ENCODE measurements around the gene PTN. TPM values are rescaled to one million over a fixed set of nuclear protein-coding genes. Genes with fewer than 3 reads are reported as not detected.

PTN gene, protein sequence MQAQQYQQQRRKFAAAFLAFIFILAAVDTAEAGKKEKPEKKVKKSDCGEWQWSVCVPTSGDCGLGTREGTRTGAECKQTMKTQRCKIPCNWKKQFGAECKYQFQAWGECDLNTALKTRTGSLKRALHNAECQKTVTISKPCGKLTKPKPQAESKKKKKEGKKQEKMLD
- not detected for polyA plus RNA-seq

GRCh38 chr7:137343281-137343841 lies at the start of gene PTN:
Gene PTN, minus strand, starts transcription at chr7:137343733. Its CDS starts 88,760 bp downstream, at chr7:137254973.
- H3K9me3 Mint-ChIP-seq, result peaks cover 0 to 7% (median 2%) of the 10 kb centered on the region in 3 donors
- peaks cover 2% of the 10 kb centered on the region for H3K27me3 Mint-ChIP-seq
- no peaks in the 10 kb centered on the region for H3K36me3 Mint-ChIP-seq
- no peak within 1 kb of the TSS for H3K27ac Mint-ChIP-seq
- H3K4me1 Mint-ChIP-seq, result peaks cover 0 to 1% (median 0%) of the 10 kb centered on the region in 3 donors
- H3K4me3 Mint-ChIP-seq, result no peak within 1 kb of the TSS

GRCh38 chr7:137390076-137390475 lies 46.5 kb upstream of the PTN start:
- H3K27me3 Mint-ChIP-seq, result no peaks in the 10 kb centered on the region

DNA sequence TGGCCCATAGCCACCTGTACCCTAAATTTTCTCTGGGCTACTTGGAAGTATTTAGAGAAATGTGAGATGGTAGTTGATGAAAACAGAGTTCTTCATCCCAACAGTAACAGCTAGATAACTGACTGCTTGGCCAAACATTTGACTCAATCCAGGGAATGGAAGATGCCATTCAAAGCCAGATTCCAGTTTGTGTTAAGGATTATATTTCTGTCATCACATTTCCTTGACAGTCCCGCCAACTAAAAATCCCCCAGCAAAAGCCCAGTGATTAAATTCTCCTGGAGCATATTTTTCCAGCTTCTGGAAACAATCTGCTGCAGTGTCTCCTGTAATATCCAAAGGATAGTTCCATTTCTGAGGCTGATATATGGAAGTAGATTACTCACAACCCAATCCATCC lies 45.4 kb upstream of the PTN start:
- no peak overlapping the region for H3K4me3 Mint-ChIP-seq
- no peaks in the 10 kb centered on the region for H3K4me1 Mint-ChIP-seq
- H3K27me3 Mint-ChIP-seq, result no peaks in the 10 kb centered on the region
- H3K27ac Mint-ChIP-seq, result no peak overlapping the region
- H3K9me3 Mint-ChIP-seq, result peaks cover 0 to 5% (median 5%) of the 10 kb centered on the region in 3 donors
- no peaks in the 10 kb centered on the region for H3K36me3 Mint-ChIP-seq

More at GRCh38 chr7:137390076-137390475, 46.5 kb upstream of the PTN start:
- Mint-ChIP-seq H3K4me3 (no peak overlapping the region), H3K4me1 (no peaks in the 10 kb centered on the region), H3K27ac (no peak overlapping the region), H3K36me3 (no peaks in the 10 kb centered on the region), H3K9me3 (peaks cover 0 to 5% (median 3%) of the 10 kb centered on the region in 3 donors)

DNA sequence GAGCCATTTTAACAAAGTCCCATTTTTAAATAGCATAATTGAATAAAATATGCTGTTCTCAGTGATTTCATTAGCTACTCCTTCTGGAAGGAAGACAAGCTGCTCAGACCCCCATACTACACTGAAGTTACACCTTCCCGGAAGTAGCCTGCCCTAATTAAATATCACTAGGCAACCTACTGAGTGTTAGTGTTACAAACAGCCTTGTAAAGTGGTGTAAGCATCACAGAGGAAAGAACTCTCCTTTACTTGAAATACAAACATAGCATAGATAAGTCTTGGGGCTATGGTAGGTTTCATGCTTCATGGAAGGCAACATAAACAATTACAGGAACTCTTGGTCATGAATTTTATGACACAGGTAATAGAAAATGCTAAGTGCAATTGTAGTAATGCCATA lies 43.4 kb upstream of the PTN start:
- H3K4me1 Mint-ChIP-seq, result no peaks in the 10 kb centered on the region
- no peak overlapping the region for H3K4me3 Mint-ChIP-seq
- no peaks in the 10 kb centered on the region for H3K27me3 Mint-ChIP-seq
- H3K27ac Mint-ChIP-seq, result no peak overlapping the region
- H3K9me3 Mint-ChIP-seq, result peaks cover 0 to 9% (median 7%) of the 10 kb centered on the region in 3 donors
- H3K36me3 Mint-ChIP-seq, result no peaks in the 10 kb centered on the region

GRCh38 chr7:137381045-137381444 lies 37.5 kb upstream of the PTN start:
- peaks cover 0 to 12% (median 7%) of the 10 kb centered on the region in 3 donors for H3K9me3 Mint-ChIP-seq
- H3K27ac Mint-ChIP-seq, result no peak overlapping the region
- H3K4me3 Mint-ChIP-seq, result no peak overlapping the region
- H3K27me3 Mint-ChIP-seq, result no peaks in the 10 kb centered on the region
- H3K36me3 Mint-ChIP-seq, result no peaks in the 10 kb centered on the region
- H3K4me1 Mint-ChIP-seq, result no peaks in the 10 kb centered on the region

DNA sequence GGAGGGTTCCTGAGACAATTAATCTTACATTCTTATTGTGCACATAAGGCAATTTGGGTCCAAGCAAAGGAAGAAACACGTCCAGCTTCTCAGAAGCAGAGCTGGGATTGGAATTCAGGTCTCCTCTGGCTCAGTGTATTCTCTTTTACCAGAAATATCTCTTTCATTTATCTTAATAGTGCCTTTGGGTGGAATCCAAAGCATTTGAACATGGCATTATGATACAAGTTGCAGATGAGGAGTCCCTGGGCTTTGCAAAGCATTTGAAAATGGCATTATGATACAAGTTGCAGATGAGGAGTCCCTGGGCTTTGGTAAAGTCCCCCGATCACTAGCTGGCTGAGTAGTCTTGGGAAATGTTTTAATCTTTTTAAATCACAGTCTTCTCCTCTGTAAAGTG lies 30.0 kb upstream of the PTN start:
- no peak overlapping the region for H3K27ac Mint-ChIP-seq
- H3K4me1 Mint-ChIP-seq, result no peaks in the 10 kb centered on the region
- H3K4me3 Mint-ChIP-seq, result no peak overlapping the region
- no peaks in the 10 kb centered on the region for H3K36me3 Mint-ChIP-seq
- H3K9me3 Mint-ChIP-seq, result peaks cover 4 to 9% (median 4%) of the 10 kb centered on the region in 3 donors
- H3K27me3 Mint-ChIP-seq, result no peaks in the 10 kb centered on the region

- no peaks in the 10 kb centered on the region for H3K36me3 Mint-ChIP-seq
- no peaks in the 10 kb centered on the region for H3K27me3 Mint-ChIP-seq
- peaks cover 0 to 4% (median 3%) of the 10 kb centered on the region in 3 donors for H3K9me3 Mint-ChIP-seq
- H3K4me1 Mint-ChIP-seq, result no peaks in the 10 kb centered on the region
- no peak overlapping the region for H3K4me3 Mint-ChIP-seq
- H3K27ac Mint-ChIP-seq, result no peak overlapping the region
These were observed 28.1 kb upstream of the PTN start for GRCh38 chr7:137371616-137372015.

DNA sequence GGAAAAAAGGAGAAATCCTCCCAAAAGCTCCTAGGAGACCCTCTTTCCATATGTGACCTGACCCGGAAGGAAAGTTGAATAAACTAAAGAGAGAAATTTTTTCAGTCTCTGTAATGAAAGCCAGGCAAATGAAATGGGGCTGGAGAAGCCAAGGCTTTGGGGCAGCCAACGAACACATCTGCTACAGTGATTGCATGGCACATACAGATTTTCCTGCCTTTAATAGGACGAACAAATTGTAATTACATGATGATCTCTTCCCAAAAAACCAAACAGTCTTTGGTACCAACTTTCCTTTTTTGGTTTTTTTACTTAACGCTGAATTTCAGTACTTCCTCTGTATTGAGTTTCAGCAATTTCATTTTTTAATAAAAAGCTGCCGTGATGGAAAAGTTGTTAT lies 23.5 kb upstream of the PTN start:
- H3K4me1 Mint-ChIP-seq, result no peaks in the 10 kb centered on the region
- H3K9me3 Mint-ChIP-seq, result peaks cover 3 to 14% (median 7%) of the 10 kb centered on the region in 3 donors
- no peak overlapping the region for H3K4me3 Mint-ChIP-seq
- H3K36me3 Mint-ChIP-seq, result peaks cover 1% of the 10 kb centered on the region
- H3K27me3 Mint-ChIP-seq, result no peaks in the 10 kb centered on the region
- H3K27ac Mint-ChIP-seq, result no peak overlapping the region

GRCh38 chr7:137363683-137364082 lies 20.1 kb upstream of the PTN start:
- H3K27me3 Mint-ChIP-seq, result no peaks in the 10 kb centered on the region
- H3K9me3 Mint-ChIP-seq, result peaks cover 3 to 19% (median 10%) of the 10 kb centered on the region in 3 donors
- no peaks in the 10 kb centered on the region for H3K4me1 Mint-ChIP-seq
- no peak overlapping the region for H3K27ac Mint-ChIP-seq
- peaks cover 2% of the 10 kb centered on the region for H3K36me3 Mint-ChIP-seq
- H3K4me3 Mint-ChIP-seq, result peak overlapping the region in 1 of 4 donors; percentile 13

DNA sequence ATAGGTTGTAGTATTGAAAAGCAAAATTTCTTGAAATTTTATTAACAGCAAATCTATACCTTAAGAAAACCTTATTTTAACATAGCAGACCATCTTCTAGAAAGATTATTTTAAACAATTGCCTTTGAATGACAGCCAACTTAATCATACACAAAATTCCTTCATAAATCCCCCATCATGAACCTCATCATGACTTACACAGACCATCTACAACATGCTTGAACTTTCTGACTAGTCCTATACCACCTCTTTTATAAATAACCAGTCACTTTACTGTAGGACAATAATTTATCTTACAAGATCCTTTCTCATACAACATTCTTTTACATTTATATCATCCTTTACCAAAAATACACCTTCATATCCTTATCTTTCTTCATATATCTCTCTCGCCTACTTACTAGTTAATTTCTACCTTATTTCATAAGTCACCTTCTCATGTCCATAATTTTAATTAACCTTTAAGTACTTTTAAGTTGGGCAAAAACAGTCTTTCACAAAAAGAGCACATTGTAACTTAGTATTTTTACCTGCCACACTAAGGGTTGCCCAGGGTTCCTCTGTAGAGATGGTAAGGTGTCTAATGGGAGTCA lies 16.6 kb upstream of the PTN start:
- H3K4me3 Mint-ChIP-seq, result no peak overlapping the region
- H3K27me3 Mint-ChIP-seq, result no peaks in the 10 kb centered on the region

DNA sequence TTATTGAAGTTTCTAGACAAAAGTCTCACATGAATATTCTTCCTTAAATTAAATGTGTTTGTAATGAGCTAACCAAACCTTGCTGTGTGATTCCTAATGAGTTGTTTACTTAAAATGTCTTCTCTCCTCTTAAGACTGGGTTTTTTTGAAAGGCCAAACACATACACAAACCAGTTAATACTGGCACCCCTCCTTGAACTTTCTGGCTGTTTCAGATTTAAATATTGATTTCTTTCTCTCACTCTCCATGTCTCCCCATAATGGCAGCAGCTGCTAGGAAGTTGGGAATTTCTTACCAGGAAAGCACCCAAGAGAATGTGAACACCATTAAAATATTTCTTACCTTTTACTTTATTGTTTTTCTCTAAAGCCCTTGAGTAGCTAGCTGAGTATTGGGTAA lies 11.4 kb upstream of the PTN start:
- Mint-ChIP-seq H3K27me3 (no peaks in the 10 kb centered on the region), H3K4me3 (no peak overlapping the region), H3K36me3 (no peaks in the 10 kb centered on the region), H3K27ac (no peak overlapping the region), H3K9me3 (peaks cover 2 to 8% (median 3%) of the 10 kb centered on the region in 3 donors), H3K4me1 (no peaks in the 10 kb centered on the region)

More for the DNA sequence above, 16.6 kb upstream of the PTN start:
- Mint-ChIP-seq H3K9me3 (peaks cover 3 to 20% (median 7%) of the 10 kb centered on the region in 3 donors), H3K27ac (no peak overlapping the region), H3K36me3 (peaks cover 2% of the 10 kb centered on the region), H3K4me1 (no peaks in the 10 kb centered on the region)

DNA sequence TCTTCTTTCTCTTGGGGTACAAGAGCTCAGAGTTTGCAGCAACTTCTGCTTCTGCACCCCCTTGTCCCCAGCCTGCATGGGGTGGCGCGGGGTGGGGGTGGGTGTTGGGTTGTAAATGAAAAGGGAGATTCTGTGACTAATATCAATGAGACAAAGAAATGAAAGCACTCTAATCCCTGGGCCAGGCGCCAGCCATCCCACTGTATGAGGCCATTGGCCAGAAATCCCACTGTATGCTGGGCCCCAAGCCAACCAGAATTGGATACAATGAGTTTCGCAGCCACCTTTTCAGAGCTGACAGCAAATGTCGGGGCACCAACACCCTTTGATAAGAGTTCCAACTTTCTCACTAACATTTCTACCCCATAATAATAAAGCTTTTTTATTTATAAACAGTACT lies 10.9 kb upstream of the PTN start:
- no peak overlapping the region for H3K4me3 Mint-ChIP-seq
- no peaks in the 10 kb centered on the region for H3K4me1 Mint-ChIP-seq
- no peak overlapping the region for H3K27ac Mint-ChIP-seq
- no peaks in the 10 kb centered on the region for H3K27me3 Mint-ChIP-seq
- no peaks in the 10 kb centered on the region for H3K36me3 Mint-ChIP-seq
- H3K9me3 Mint-ChIP-seq, result peaks cover 2 to 7% (median 3%) of the 10 kb centered on the region in 3 donors

DNA sequence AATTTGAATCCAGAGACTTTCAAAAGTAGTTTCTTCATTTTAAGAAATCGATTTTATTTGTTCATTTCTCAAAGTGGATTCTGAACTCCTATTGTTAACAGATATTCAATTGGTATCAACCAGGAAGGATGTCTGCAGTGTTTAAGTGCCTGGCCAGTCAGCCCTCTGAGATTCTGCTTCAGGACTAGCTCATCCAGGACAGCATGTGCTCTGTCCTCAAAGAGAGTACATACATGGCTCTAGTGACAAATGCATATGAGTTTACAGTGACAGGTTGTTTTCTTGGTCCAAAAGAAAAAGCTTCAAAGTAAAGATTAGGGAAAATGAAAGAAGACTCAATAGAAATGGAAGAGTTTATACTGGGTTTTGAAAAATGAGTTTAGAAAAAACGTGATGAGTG lies 8.4 kb upstream of the PTN start:
- Mint-ChIP-seq H3K4me1 (no peaks in the 10 kb centered on the region), H3K4me3 (no peak overlapping the region), H3K9me3 (peaks cover 2 to 4% (median 3%) of the 10 kb centered on the region in 3 donors), H3K27me3 (no peaks in the 10 kb centered on the region), H3K36me3 (no peaks in the 10 kb centered on the region), H3K27ac (no peak overlapping the region)

DNA sequence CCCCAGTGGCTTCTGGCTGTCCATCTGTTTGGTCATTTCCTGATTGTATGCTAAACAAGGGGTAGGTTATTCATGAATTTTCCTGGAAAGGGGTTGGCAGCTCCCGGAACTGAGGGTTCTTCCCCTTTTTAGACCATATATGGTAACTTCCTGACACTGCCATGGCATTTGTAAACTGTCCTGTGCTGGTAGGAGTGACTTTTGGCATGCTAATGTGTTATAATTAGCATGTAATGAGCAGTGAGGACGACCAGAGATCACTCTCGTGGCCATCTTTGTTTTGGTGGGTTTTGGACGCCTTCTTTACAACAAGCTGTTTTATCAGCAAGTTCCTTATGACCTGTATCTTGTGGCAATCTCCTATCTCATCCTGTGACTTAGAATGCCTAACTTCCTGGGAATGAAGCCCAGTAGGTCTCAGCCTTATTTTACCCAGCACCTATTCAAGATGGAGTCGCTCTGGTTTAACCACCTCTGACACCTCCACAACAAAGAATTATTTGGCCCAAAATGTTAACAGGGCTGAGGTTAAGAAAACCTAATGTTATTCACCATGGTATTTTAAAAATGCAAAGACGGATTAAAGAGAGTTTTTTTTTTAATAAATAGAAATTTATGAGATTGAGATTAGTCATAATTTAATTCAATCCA lies 2.4 kb upstream of the PTN start:
- no peaks in the 10 kb centered on the region for H3K36me3 Mint-ChIP-seq
- no peaks in the 10 kb centered on the region for H3K9me3 Mint-ChIP-seq
- H3K4me1 Mint-ChIP-seq, result no peaks in the 10 kb centered on the region
- peaks cover 2% of the 10 kb centered on the region for H3K27me3 Mint-ChIP-seq
- no peak overlapping the region for H3K4me3 Mint-ChIP-seq
- no peak overlapping the region for H3K27ac Mint-ChIP-seq

DNA sequence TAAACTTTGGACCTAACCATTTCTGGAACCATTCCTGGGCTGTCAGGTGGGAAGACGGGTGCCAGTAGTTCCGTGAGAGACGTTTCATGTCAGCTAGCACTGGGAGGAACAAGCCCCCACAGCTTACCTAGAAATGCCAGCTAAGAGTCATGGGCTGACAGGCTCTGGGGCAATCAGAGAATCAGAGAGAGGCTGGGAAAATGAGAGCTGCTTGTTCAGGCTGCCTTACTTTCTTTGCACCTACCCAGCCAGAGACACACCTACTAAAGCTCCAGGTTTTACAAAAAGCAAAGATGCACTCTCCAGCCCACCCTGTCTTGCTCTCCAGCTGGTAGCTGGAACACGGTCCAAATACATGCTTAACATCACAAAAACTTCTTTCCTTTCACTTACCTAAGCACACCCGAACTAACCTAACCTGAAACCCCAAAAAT lies 688 bp downstream of the PTN start:
- H3K27ac Mint-ChIP-seq, result no peak overlapping the region
- H3K36me3 Mint-ChIP-seq, result no peaks in the 10 kb centered on the region
- H3K4me3 Mint-ChIP-seq, result no peak overlapping the region
- peaks cover 0 to 1% (median 0%) of the 10 kb centered on the region in 3 donors for H3K4me1 Mint-ChIP-seq
- peaks cover 2% of the 10 kb centered on the region for H3K27me3 Mint-ChIP-seq
- peaks cover 2 to 7% (median 2%) of the 10 kb centered on the region in 3 donors for H3K9me3 Mint-ChIP-seq

All from IgD-negative memory B cell (primary cell).